ENCODE measurements around the gene MAB21L4.

DNA sequence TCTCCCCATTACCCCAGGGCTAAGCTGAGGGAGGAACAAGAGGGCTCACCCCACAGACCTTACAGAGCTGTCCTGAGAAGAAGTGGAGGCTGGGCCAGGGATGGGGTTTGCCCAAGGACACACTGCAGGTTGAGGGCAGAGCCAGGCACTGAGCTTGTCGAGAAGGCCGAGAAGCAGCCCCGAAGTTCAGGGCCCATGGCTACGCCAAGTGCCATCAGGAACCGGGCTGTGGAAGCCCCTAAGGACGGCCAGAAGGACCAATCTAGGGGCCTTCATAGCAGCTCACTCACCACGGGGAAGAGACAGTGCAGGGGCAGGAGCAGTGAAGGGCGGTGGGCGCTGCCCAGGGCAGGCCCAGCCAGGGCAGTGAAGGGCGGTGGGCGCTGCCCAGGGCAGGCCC lies 45.9 kb downstream of the MAB21L4 start:
- TF ChIP-seq POLR2A (IDR thresholded peaks at IDR 0.05) = no peak
- TF ChIP-seq, protein P1, sequence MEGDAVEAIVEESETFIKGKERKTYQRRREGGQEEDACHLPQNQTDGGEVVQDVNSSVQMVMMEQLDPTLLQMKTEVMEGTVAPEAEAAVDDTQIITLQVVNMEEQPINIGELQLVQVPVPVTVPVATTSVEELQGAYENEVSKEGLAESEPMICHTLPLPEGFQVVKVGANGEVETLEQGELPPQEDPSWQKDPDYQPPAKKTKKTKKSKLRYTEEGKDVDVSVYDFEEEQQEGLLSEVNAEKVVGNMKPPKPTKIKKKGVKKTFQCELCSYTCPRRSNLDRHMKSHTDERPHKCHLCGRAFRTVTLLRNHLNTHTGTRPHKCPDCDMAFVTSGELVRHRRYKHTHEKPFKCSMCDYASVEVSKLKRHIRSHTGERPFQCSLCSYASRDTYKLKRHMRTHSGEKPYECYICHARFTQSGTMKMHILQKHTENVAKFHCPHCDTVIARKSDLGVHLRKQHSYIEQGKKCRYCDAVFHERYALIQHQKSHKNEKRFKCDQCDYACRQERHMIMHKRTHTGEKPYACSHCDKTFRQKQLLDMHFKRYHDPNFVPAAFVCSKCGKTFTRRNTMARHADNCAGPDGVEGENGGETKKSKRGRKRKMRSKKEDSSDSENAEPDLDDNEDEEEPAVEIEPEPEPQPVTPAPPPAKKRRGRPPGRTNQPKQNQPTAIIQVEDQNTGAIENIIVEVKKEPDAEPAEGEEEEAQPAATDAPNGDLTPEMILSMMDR (IDR thresholded peaks at IDR 0.05) = no peak
